ENCODE measurements around the gene RDH13.

DNA sequence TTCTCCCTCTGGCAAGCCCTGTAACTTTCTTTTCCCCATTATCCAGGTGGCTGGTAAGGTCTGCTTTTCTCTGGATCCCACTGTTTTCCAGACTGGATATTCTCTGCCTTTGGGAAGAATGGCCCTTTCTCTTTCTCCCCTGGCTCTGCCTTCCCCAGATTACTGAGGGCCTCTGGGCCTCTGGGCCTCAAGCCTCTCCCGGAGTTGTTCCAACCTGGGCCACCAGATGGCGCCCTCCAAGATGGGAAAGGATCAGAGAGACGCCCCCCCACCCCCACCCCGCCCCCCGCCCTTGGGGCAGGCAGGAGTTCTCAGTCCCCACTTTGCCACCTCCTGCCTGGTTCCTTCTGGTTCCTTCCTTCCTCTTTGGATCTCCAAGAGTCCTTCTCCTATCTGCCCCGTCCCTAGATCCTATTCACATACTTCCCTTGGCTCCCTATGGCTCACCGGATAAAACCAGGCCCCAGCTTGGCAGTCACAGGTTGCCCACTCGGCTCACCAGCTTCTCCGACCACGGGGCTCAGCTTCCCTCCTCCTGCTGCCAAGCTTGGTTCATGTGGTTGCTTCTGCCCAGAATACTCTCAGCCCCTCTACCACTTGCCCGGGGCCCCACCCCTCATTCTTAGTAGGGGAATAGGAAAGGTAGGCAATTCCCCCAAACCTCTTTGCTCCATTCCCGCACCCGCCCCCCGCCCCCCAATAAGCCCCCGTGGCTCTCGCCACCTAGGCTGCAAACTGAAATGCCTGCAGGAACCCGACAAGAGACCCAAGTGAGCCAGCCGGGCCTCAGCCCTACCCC lies 25.8 kb upstream of the RDH13 start:
- TF ChIP-seq BHLHE40 (IDR thresholded peaks at IDR 0.05; ENCODE audit: borderline replicate concordance in 1 of 2, low read depth in 2 of 2, low read length in 1 of 2) = no peak
- TF ChIP-seq ZNF217 (IDR thresholded peaks at IDR 0.05) = no peak
- TF ChIP-seq, protein P1, sequence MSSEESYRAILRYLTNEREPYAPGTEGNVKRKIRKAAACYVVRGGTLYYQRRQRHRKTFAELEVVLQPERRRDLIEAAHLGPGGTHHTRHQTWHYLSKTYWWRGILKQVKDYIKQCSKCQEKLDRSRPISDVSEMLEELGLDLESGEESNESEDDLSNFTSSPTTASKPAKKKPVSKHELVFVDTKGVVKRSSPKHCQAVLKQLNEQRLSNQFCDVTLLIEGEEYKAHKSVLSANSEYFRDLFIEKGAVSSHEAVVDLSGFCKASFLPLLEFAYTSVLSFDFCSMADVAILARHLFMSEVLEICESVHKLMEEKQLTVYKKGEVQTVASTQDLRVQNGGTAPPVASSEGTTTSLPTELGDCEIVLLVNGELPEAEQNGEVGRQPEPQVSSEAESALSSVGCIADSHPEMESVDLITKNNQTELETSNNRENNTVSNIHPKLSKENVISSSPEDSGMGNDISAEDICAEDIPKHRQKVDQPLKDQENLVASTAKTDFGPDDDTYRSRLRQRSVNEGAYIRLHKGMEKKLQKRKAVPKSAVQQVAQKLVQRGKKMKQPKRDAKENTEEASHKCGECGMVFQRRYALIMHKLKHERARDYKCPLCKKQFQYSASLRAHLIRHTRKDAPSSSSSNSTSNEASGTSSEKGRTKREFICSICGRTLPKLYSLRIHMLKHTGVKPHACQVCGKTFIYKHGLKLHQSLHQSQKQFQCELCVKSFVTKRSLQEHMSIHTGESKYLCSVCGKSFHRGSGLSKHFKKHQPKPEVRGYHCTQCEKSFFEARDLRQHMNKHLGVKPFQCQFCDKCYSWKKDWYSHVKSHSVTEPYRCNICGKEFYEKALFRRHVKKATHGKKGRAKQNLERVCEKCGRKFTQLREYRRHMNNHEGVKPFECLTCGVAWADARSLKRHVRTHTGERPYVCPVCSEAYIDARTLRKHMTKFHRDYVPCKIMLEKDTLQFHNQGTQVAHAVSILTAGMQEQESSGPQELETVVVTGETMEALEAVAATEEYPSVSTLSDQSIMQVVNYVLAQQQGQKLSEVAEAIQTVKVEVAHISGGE (CRISPR knock-in tag; IDR thresholded peaks at IDR 0.05) = no peak
- TF ChIP-seq, protein P2, sequence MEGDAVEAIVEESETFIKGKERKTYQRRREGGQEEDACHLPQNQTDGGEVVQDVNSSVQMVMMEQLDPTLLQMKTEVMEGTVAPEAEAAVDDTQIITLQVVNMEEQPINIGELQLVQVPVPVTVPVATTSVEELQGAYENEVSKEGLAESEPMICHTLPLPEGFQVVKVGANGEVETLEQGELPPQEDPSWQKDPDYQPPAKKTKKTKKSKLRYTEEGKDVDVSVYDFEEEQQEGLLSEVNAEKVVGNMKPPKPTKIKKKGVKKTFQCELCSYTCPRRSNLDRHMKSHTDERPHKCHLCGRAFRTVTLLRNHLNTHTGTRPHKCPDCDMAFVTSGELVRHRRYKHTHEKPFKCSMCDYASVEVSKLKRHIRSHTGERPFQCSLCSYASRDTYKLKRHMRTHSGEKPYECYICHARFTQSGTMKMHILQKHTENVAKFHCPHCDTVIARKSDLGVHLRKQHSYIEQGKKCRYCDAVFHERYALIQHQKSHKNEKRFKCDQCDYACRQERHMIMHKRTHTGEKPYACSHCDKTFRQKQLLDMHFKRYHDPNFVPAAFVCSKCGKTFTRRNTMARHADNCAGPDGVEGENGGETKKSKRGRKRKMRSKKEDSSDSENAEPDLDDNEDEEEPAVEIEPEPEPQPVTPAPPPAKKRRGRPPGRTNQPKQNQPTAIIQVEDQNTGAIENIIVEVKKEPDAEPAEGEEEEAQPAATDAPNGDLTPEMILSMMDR (IDR thresholded peaks at IDR 0.05 in 2 of 3, conservative IDR thresholded peaks at IDR 0.05 in 1 of 3; ENCODE audit: control insufficient read depth in 2 of 3, extremely low read depth in 1 of 3, insufficient read depth in 1 of 3, low read depth in 3 of 3, low read length in 3 of 3) = peak; percentile 48 to 76 (median 54)
- TF ChIP-seq RFX5 (IDR thresholded peaks at IDR 0.05; ENCODE audit: low read depth, low read length) = no peak
- no peak for TF ChIP-seq FOXM1 (IDR thresholded peaks at IDR 0.05; ENCODE audit: low read depth, low read length)
- TF ChIP-seq YY1 (IDR thresholded peaks at IDR 0.05; ENCODE audit: low read depth, low read length) = no peak
- TF ChIP-seq, protein P3, sequence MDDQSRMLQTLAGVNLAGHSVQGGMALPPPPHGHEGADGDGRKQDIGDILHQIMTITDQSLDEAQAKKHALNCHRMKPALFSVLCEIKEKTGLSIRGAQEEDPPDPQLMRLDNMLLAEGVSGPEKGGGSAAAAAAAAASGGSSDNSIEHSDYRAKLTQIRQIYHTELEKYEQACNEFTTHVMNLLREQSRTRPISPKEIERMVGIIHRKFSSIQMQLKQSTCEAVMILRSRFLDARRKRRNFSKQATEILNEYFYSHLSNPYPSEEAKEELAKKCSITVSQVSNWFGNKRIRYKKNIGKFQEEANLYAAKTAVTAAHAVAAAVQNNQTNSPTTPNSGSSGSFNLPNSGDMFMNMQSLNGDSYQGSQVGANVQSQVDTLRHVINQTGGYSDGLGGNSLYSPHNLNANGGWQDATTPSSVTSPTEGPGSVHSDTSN (IDR thresholded peaks at IDR 0.05; ENCODE audit: insufficient replicate concordance, low read depth, low read length) = no peak
- TF ChIP-seq CREM (IDR thresholded peaks at IDR 0.05; ENCODE audit: low read depth) = no peak
- no peak for TF ChIP-seq TAF1 (IDR thresholded peaks at IDR 0.05; ENCODE audit: borderline replicate concordance, low read depth, low read length)
- TF ChIP-seq, protein P4, sequence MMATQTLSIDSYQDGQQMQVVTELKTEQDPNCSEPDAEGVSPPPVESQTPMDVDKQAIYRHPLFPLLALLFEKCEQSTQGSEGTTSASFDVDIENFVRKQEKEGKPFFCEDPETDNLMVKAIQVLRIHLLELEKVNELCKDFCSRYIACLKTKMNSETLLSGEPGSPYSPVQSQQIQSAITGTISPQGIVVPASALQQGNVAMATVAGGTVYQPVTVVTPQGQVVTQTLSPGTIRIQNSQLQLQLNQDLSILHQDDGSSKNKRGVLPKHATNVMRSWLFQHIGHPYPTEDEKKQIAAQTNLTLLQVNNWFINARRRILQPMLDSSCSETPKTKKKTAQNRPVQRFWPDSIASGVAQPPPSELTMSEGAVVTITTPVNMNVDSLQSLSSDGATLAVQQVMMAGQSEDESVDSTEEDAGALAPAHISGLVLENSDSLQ (IDR thresholded peaks at IDR 0.05) = no peak
- no peak for TF ChIP-seq CBX3 (IDR thresholded peaks at IDR 0.05; ENCODE audit: borderline replicate concordance, low read depth)
- no peak for TF ChIP-seq RUNX3 (IDR thresholded peaks at IDR 0.05; ENCODE audit: low read length)

All from GM12878 (cell line).